ENCODE results near the gene TMEM273.
A peak's percentile ranks its signal among the peaks of the same experiment; 100 is the strongest.

The TMEM273 gene, protein sequence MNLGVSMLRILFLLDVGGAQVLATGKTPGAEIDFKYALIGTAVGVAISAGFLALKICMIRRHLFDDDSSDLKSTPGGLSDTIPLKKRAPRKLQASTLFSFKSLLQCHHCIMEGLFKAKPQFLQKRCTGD

DNA sequence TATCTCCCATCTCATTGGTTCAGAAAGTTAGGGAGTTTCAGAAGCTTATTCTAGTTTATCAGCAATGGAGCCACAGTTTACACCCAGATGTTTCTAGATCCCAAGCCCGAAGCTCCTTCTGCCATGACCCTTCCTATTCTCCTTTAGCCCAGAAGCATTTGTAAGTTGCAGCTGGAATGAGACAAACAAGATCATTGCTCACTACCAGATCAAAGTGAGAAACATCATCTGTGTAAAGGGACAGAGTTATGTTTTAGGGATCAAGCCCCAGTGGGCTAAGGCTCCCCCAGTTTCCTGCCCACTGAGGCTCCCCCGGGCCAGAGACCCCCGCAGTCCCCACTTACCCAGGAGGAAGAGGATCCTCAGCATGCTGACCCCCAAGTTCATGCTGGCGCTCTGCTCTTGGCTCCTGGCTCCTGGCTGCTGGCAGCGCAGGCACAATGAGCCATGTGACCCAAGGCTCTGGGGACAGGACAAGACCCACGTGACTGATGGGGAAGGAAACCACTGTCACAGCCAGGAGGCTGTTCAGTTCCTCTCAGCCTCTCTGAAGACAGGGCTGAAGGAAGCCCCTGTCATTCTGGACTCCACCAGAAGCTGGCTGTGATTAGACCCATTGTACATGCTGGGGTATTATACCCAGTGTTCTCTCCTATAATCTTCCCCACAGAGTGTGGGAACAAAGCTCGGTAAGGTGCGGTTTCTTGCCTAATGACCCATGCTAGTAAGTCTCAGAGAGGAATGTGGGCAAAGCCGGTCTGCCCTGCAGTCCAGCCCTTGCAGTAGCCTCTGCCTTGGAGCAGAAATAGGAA lies at the start of gene TMEM273:
TMEM273 (minus strand) TSS at position 442 of the 812 bp plus-strand sequence; CDS start at position 387, 55 bp downstream.
- peak; percentile 46 for DNase-seq (ENCODE audit: low spot score)

DNA sequence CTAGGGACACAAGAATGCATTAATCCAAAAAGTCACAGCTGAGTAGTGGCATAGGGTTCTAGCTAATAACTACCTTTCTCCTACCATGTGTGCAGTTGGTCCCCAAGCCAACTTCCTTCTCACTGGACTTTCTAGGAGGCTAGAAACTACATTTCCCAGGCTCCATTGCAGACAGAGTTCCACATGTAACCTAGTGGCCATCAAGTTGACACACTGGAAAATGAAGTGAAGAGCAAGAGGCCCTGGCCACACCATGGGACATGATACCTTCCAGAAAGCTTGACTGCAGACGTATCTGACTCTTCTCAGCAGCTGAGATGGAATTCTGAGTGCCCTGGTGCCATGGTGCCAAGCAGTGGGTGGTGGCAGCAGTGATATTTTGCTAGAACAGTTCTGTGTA lies 49.8 kb upstream of the TMEM273 start:
- no peak for DNase-seq (ENCODE audit: low spot score)

DNA sequence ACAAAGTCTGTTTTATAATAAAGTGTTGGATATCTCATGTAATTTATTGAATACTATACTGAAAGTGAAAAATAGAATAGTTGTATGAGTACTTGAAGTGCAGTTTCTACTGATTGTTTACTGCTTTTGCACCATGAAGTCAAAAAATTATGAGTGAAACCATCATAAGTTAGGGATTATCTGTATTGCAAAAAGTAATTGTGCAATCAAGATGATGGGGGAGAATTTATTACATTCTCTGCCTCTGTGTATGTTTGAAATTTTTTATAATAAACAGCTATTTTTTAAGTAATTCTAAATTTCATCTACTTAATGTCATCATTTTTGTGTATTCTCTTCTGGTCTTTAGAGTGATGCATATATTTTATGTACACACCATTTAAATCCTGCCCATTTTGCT lies 47.2 kb upstream of the TMEM273 start:
- no peak for DNase-seq (ENCODE audit: low spot score)

DNA sequence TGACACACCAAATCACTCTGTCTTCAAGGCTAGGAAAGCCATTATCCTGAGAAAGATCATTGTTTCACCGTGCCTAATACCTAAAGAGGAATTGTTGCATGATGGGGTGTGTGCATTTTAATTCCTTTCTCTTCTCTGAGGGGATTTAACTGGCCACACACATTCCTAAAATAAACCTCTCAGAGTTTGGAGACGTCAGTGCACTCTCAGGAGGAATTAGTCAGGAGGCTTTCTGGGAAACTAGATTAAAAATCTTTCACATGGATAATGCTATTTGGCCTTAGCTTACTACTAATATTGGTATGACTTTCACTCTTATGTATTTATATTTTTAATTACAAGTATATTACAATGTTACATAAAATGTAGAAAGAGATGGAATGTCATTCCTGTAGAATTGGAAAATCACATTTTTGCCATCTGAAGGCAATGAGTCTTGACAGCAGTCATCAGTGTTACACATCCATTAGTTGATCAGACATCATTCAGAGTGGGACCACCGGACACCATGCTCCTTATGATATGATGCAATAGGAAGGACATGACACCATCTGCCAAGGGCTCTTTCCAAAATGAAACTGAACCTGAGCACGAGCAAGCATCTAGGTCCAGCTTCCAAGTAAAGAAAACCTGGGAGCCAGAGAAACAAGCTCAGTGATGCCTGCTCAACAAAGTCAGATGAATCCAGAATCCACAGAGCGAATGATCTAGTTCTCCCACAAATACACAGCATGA lies 43.1 kb upstream of the TMEM273 start:
- DNase-seq (ENCODE audit: low spot score) = no peak

DNA sequence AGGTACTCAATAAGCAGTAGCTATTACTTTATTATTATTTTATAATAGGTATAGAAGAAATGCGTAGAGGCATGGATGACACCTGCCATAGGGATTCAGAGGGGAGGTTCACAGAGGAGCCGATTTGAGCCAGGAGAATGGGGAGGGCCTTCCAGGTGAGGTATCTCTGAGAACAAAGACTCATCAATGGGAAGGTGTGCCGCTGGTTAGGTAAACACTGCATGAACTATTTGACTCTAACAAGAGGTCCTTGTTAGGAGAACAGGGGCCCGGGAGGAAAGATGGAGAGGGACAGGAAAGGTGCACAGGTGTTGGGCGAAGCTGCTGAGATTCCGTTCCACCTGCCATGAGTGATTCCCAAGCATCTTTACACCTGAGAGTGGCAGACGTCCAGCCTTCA lies 41.8 kb upstream of the TMEM273 start:
- no peak for DNase-seq (ENCODE audit: low spot score)

DNA sequence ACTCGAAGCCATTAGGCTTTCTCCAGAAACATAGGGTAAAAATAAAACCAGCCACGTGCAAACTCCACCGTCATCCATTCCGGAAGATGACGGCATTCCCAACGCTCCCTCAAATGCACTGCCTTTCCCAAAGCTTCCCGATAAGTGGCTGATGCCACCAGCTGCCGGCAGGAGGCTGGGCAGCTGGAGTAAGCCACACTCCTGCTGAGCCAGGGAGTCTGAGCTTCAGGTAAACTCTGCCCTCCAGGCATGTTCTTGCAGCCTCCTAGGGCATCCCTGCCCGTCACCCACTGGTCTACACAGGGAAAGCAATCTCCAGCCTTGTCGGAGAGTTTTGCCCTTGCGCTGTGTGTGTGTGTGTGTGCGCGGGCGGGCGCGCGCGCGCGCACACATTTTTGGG lies 40.5 kb upstream of the TMEM273 start:
- no peak for DNase-seq (ENCODE audit: low spot score)

DNA sequence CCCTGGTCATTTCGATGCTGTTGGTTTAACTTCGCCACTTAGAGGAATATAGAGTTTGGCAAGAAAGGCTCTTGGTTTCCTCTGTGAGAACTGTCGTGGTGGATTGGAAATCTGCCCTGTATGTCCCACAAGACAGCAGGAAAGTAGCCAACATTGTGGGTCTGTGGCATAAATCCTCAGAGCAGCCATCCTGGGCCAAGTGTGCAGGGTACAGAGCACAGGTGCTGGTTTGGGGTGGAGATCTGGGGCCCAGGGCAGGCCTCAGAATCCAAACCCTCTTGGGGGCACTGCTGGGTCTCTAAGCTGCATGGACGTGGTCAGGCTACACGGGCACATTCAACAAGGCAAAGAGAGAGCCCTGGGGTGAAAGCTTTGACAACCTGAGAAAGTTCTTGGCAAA lies 39.2 kb upstream of the TMEM273 start:
- DNase-seq (ENCODE audit: low spot score) = no peak

DNA sequence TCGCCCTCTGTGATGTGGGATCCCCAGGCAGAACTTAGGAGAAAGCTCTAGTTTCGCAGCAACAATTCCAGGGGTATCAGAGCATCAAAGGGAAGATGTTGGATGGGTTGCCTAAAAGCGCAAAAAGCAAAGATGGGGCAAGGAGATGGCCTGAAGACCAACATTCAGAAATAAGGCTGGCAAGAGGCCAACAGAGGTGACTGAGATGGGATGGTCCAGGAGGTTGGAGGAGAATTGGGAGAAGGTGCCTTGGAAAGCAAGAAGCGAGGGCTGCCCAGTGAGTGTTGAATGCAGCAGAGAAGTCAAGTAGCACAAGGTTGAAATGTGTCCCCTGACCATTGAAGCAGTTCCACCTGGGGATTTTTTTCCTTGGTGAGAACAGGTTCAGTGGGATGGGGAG lies 38.4 kb upstream of the TMEM273 start:
- no peak for DNase-seq (ENCODE audit: low spot score)

DNA sequence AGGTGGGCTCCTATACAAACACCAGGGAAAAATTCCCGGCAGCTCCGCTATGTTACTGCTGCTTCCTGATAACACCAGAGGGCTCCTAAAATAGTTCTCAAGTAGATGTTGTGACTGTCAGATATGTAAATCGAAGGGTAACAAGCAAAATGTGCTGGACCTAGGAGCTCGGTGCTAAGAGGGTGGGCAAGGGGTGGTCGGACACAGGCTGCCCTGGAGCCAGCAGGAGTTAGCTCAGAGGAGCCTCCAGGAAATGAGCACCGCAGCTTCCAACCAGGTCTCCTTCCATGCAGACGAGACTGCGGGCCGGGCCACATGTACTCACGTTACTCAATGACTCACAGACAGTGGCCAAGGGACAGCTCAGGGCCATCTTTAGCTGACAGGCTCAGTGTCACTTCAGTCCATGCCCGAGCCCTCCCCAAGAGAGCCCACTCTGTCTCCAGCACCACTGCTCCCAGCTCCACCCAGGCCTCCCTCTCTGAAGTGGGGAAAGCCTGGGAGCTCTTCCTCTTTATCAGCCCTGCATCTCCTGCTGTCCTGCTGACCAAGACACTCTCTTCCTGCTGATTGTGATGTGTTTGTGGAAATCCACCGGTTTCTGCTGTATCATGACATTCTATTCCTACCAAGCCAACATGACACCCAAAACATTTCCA lies 37.2 kb upstream of the TMEM273 start:
- DNase-seq (ENCODE audit: low spot score) = no peak

DNA sequence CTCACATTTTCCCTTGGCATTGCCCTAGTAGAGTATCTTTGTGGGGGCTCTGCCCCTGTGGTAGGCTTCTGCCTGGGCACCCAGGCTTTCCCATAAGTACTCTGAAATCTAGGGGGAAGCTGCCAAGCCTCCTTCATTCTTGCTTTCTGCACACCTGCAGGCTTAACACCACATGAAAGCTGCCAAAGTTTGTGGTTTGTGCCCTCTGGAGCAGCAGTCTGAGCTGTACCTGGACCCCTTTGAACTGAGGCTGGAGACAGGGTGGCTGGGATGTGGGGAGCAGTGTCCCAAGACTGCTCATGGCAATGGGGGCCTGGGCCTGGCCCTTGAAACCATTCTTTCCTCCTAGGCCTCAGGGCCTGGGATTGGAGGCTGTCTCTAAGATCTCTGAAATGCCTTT lies 35.0 kb upstream of the TMEM273 start:
- DNase-seq (ENCODE audit: low spot score) = no peak

DNA sequence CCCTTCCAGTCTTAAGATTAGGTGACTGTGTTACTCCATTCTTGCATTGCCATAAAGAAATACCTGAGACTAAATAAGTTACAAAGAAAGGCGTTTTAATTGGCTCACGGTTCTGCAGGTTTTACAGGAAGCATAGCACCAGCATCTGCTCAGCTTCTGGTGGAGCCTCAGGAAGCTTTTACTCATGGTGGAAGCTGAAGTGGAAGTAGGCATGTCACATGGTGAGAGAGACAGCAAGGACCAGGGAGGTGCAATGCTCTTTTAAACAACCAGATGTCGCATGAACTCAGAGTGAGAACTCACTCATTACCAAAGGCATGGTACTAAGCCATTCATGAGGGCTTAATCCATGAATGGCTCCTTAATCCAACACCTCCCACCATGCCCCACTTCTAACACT lies 34.0 kb upstream of the TMEM273 start:
- no peak for DNase-seq (ENCODE audit: low spot score)

DNA sequence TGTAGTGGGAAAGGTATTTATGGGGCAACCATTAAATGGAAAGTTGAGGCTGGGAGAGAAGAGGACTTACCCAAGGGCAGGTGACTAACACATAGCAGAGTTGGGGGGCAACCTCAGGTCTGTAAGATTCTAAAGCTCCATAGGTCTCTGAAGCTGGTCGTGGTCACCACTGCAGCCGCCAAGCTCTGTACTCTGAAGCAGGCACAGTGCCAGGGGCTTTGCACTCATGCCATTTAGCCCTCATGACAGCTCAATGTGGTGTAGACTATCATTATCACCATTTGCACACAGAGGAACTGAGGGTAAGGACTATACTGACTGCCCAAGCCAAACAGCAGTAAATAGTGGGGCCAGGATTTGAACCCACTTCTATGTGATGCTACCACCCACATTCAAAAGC lies 32.5 kb upstream of the TMEM273 start:
- no peak for DNase-seq (ENCODE audit: low spot score)

DNA sequence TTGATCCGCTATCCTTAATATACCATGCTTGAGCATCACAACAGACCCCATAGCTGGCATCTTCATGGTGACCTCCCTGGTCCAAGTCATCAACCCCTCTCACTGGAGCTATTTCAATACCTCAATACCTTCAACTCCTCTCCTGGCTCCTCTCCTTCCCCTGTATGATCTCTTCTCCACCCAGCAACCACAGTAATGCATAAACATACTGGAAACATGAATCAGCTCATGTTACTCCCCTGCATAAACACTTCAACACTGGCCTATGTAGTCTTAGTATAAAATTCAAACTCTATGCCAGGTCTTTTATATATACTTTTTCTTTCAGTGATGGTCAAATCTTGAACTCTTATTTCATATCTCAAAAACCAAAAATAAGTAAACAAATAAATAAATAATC lies 31.8 kb upstream of the TMEM273 start:
- no peak for DNase-seq (ENCODE audit: low spot score)

DNA sequence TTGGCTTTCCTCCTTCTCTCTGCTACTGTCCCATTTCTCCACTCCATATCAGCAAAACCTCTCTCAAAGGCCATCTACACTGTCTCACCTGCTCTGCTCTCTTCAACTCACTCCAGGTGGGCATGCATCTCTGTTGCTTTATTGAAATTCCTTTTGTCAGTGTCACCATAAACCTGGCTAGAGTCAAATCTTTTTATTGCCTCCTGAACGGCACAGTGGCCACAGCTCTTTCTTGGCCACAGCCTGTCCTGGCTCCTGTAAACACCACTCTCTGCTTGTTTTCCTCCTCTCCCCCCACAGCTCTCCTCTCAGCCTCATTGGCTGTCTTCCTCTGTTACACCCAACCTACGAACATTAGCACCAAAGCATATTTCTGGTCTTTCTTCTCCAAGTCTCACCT lies 31.1 kb upstream of the TMEM273 start:
- no peak for DNase-seq (ENCODE audit: low spot score)

DNA sequence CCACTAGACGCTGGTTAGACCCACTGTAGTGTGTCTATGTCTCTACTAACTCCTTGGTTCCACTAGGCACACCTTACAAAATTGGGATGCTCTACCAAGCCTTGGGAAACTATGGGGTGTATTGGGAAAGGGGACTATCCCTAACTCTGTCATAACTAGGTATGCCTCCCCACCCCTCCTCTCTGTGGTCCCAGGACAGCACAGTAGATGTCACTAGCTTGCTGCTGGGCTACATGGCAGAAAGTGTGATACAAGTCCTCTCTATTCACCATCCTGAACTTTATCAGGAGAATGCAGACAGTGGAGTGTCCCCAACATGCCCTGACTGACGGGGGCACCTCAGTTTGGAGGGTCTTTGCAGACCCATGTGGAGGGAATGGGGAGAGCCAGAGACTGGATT lies 30.3 kb upstream of the TMEM273 start:
- no peak for DNase-seq (ENCODE audit: low spot score)

DNA sequence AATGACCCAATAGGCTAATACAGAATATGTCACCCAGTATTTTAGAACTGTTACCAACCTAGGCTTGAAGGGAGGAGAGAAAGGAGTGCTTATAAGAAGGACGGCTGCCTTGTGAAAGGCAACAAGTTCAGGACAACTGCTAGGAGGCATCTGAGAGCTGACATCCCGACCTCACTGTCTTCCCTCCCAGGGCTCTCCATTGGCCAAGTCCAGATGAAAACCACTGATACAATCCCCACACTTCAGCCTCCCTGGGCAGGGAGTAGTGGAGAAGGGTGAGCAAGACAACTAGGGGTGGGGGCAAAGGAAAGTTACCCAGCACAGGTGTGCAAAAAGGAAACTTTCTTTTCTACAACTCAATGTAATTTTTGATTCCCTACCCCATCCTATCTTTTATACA lies 29.5 kb upstream of the TMEM273 start:
- DNase-seq (ENCODE audit: low spot score) = no peak

DNA sequence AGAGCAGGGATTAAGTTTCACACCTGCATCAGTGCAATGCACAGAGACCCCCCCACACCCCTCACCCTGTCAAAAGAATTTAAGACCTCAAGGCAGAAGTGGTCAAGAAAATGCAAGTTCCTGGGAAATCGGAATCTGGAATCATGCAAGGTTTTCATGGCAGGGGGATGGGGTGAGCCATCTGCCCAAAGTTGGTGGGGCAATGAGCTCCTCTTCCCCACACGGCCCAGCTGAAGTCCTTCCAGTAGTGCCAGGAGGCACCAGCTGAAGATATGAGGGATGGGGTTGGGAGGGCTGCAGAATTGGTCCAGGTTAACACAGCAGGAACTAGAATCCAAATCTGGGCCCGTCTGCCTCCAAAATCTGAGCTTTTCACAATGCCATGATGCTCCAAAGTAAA lies 25.0 kb upstream of the TMEM273 start:
- no peak for DNase-seq (ENCODE audit: low spot score)

DNA sequence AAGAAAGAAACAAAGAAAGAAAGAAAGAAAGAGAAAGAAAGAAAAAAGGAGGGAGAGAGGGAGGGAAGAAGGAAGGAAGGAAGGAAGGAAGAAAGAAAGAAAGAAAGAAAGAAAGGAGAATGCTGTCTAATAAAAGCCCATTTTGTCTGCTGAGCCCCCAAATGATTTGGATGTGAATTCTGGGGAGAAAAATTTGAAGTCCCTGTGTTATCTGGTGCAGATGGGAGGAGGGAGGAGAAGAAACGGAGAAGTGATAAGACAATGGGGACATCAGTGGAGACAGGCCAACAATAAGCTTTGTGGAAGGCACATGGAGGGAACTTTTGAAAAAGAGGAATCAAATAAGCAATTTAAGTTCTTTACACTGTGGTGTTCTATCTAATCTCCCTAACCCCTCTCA lies 24.6 kb upstream of the TMEM273 start:
- no peak for DNase-seq (ENCODE audit: low spot score)

DNA sequence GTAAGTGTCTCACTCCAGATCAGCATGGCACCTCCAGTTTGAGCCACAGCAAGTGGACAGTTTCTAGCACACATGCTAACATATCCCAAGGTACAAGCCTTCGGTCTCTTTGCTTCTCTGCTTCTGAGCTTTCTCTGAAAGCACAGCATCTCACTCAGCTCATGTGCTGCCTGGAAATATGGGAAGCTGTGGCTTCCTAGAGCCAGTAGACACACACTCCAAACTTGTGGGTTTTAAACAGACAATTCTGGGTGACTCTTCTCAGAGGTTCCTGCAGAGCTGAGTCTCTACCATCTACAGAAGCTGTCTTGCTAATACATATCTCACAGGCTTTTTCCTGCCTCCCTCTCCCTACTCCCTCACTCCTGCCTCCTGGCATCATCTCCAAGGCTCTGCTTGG lies 23.9 kb upstream of the TMEM273 start:
- DNase-seq (ENCODE audit: low spot score) = no peak

DNA sequence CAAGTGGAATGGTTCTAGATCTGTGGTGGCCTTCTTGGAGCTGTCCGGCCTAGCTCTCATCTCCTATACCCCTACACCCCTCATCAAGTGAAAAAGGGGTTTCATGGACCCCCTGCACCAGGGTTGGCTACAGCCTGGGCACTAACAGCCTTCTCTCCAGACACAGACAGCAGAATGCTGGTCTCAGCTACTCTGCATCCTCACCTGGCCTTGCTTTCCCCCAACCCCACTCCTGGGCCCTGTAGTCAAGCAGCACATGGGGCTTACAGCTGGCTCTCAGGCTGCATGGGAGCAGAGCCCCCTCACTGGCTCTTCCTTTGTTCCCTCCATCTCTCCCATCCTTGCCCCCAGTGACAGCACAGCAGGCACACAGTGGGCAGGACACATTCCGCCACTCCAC lies 20.8 kb upstream of the TMEM273 start:
- DNase-seq (ENCODE audit: low spot score) = no peak

DNA sequence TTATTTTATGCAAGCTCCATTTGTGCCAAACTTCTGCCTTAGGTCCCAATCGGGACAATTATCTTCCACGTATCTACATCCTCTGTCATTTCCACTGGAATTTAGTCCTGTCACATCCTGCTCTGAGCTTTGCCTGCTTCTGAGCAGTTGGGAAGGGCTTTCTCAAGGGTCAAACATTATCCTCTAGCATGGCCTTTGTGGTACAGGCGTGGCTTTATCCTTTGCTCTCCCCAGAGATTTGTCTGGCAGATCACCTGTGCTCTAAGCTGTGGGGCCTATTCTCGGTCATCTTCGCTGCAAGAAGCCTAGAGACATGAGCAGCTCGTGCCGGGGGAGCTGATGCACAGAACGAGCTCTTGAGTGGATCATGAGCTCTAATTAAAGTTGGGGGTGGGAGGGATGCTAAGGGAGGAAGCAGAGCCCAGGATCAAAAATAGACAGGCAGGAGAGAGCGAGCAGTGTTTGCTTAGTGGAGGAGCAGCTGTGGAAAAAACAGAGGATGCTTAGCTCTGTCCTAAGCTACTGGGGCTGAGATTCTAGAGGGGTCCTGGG lies 19.8 kb upstream of the TMEM273 start:
- no peak for DNase-seq (ENCODE audit: low spot score)

DNA sequence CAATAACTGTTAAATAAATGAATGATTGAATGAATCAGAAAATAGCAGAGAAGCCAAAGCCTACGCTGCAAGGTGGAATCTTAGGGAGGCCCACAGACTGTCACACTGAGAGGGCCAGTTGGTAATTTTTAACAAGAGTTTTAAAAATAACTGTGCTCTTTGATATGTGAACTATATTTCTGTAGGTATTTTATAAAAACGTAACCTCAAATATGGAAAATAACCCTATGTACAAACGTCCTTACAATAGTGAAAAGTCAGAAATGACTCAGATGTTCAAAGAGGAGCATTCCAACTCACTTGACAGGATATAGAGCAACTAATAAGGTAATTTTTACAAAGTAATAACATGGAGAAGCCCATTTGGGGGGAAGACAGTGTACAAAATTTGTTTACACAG lies 18.9 kb upstream of the TMEM273 start:
- no peak for DNase-seq (ENCODE audit: low spot score)

DNA sequence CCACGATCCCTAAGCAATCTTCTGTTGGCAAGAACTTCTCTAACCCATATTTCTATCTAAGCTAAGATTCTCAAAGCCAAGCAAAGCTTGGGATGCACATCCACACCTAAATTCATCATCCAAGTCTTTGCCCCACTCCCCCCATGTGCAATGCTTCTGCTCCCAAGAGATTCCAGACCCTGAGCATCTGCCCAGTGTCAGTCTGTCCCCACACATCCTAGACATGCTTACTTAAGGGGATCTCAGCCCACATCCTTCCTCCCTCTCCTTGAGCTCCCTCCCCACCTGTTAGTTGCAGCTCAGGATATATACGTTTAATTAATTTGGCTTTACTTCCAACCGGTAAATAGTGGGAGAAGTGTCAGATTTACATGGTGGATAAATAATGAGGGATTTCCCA lies 17.0 kb upstream of the TMEM273 start:
- DNase-seq (ENCODE audit: low spot score) = no peak

All from CD4-positive, alpha-beta T cell treated with Interleukin-2 at 100 ng/mL for 4 hours (primary cell).